ENCODE results near the gene SPNS1.
"Not testable (repeated sequence)": the region's sequence is repeated elsewhere in the genome, so short reads cannot be mapped to it uniquely, and the experiment has no call there.

SPNS1 gene

DNA sequence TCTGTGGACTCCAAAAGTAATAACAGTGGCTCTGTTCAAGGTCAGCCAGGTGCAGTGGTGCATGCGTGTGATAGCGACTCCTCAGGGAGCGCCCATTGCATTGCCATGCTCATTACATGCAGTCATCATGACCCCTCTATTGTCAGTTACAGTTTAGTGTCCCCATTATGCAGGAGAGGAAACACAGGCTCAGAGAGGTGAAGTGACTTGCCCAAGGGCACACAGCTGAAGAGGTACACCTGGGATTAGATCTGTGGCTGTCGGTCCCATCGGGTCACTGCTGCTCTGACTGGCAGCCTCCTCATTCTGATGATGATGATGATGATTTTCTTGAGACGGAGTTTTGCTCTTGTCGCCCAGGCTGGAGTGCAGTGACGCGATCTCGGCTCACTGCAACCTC is 17.9 kb downstream of the SPNS1 start:
- Histone ChIP-seq H3K4me3 (ENCODE audit: low read depth in 1 of 2, low read length in 2 of 2) (no peak overlapping the region), H3K27me3 (ENCODE audit: low read depth, low read length) (no peaks in the 10 kb centered on the region), H3K9me3 (ENCODE audit: control insufficient read depth in 1 of 2, low read length in 2 of 2) (no peaks in the 10 kb centered on the region), H3K4me1 (ENCODE audit: control insufficient read depth in 1 of 2, insufficient read depth in 2 of 2, low read length in 2 of 2) (no peaks in the 10 kb centered on the region), H3K36me3 (ENCODE audit: control insufficient read depth in 1 of 2, insufficient read depth in 2 of 2, low read length in 2 of 2) (peaks cover 0 to 18% of the 10 kb centered on the region in 2 donors), H3K27ac (ENCODE audit: low read length) (no peak overlapping the region)

- Histone ChIP-seq H3K9me3 (ENCODE audit: control insufficient read depth in 1 of 2, low read length in 2 of 2) (no peaks in the 10 kb centered on the region), H3K27ac (ENCODE audit: low read length) (no peak overlapping the region), H3K4me3 (ENCODE audit: low read depth in 1 of 2, low read length in 2 of 2) (no peak overlapping the region), H3K36me3 (ENCODE audit: control insufficient read depth in 1 of 2, insufficient read depth in 2 of 2, low read length in 2 of 2) (no peaks in the 10 kb centered on the region), H3K4me1 (ENCODE audit: control insufficient read depth in 1 of 2, insufficient read depth in 2 of 2, low read length in 2 of 2) (no peaks in the 10 kb centered on the region), H3K27me3 (ENCODE audit: low read depth, low read length) (no peaks in the 10 kb centered on the region)
These were observed 24.3 kb downstream of the SPNS1 start for GRCh38 chr16:28998837-28999236.

DNA sequence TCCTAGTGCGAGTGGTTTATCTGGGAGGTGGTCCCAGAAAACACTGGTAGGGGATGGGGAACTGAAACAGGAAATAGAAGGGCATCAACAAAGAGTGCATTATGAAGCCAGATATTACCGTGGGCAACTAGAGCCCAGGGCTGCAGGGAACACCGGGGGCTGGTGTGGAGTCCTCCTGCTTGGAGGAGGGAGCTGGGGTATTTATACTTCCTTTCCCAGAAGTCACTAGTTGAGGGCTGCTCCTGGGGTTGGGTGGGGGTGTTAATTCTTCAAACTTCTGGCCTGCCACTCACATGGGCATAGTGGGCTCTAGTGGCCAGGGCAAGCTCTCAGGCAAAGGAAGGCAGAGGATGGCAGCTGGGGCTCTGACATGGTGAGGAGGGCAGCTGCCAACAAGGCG is 25.0 kb downstream of the SPNS1 start:
- Histone ChIP-seq H3K9me3 (ENCODE audit: control insufficient read depth in 1 of 2, low read length in 2 of 2) (no peaks in the 10 kb centered on the region), H3K36me3 (ENCODE audit: control insufficient read depth in 1 of 2, insufficient read depth in 2 of 2, low read length in 2 of 2) (no peaks in the 10 kb centered on the region), H3K27me3 (ENCODE audit: low read depth, low read length) (no peaks in the 10 kb centered on the region), H3K4me3 (ENCODE audit: low read depth in 1 of 2, low read length in 2 of 2) (no peak overlapping the region), H3K4me1 (ENCODE audit: control insufficient read depth in 1 of 2, insufficient read depth in 2 of 2, low read length in 2 of 2) (no peaks in the 10 kb centered on the region), H3K27ac (ENCODE audit: low read length) (no peak overlapping the region)

DNA sequence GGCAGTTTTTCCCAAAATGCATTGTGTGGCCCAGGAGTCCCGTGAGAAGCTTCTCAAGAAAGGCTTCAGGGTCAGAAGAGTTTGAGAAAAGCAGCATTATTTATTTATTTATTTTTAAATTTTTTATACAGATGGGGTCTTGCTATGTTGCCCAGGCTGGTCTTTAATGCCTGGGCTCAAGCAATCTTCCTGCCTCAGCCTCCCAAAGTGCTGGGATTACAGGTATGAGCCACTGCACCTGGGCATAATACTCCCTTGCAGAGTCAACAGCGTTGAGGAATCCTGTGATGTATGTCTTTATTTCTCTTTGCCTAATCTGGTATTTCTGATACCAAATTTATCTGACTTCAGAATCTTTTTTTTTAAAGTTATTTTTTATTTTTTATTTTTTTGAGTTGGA is 25.4 kb downstream of the SPNS1 start:
- Histone ChIP-seq H3K36me3 (ENCODE audit: control insufficient read depth in 1 of 2, insufficient read depth in 2 of 2, low read length in 2 of 2) (no peaks in the 10 kb centered on the region), H3K27me3 (ENCODE audit: low read depth, low read length) (no peaks in the 10 kb centered on the region), H3K4me3 (ENCODE audit: low read depth in 1 of 2, low read length in 2 of 2) (no peak overlapping the region), H3K4me1 (ENCODE audit: control insufficient read depth in 1 of 2, insufficient read depth in 2 of 2, low read length in 2 of 2) (no peaks in the 10 kb centered on the region), H3K27ac (ENCODE audit: low read length) (no peak overlapping the region), H3K9me3 (ENCODE audit: control insufficient read depth in 1 of 2, low read length in 2 of 2) (no peaks in the 10 kb centered on the region)

GRCh38 chr16:29004496-29005139 is 30.0 kb downstream of the SPNS1 start:
- H3K36me3 ChIP-seq (ENCODE audit: control insufficient read depth in 1 of 2, insufficient read depth in 2 of 2, low read length in 2 of 2); H3K27me3 ChIP-seq (ENCODE audit: low read depth, low read length); H3K4me1 ChIP-seq (ENCODE audit: control insufficient read depth in 1 of 2, insufficient read depth in 2 of 2, low read length in 2 of 2); H3K9me3 ChIP-seq (ENCODE audit: control insufficient read depth in 1 of 2, low read length in 2 of 2); H3K4me3 ChIP-seq (ENCODE audit: low read depth in 1 of 2, low read length in 2 of 2); H3K27ac ChIP-seq (ENCODE audit: low read length): not testable (repeated sequence)

DNA sequence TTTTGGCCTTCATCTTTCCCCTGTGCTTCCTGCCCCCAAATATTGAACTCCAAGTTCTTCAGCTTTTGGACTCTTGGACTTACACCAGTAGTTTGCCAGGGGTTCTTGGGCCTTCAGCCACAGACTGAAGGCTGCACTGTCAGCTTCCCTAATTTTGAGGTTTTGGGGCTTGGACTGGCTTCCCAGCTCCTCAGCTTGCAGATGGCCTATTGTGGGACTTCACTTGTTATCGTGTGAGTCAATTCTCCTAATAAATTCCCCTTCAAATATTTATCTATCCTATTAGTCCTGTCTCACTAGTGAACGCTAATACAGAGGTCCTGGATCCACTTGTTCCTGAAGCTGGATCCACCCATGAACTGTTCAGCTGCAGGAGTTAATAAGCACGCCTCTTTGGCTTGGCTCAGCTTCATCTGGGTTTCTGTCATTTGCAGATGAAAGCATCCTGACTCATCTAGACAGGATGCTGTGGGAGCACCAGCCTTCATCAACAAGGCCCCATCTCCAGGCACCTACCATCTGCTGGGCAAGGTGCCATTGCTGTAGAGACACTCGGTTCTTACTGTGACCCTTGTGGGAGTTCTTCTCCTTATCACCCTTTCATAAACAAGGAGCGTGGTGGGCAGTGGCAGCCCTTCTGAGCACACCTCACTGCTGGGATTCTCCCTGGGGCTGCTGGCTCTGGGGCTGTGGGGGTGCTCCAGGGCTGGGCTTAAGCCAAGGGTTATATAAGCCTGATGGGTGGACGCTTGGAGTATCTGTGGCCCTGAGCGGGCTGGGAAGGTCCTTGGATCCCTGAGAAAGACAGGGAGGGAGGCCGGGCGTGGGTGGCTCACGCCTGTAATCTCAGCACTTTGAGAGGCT is 33.4 kb downstream of the SPNS1 start:
- Histone ChIP-seq H3K9me3 (ENCODE audit: control insufficient read depth in 1 of 2, low read length in 2 of 2) (no peaks in the 10 kb centered on the region), H3K27ac (ENCODE audit: low read length) (no peak overlapping the region), H3K4me1 (ENCODE audit: control insufficient read depth in 1 of 2, insufficient read depth in 2 of 2, low read length in 2 of 2) (no peaks in the 10 kb centered on the region)

DNA sequence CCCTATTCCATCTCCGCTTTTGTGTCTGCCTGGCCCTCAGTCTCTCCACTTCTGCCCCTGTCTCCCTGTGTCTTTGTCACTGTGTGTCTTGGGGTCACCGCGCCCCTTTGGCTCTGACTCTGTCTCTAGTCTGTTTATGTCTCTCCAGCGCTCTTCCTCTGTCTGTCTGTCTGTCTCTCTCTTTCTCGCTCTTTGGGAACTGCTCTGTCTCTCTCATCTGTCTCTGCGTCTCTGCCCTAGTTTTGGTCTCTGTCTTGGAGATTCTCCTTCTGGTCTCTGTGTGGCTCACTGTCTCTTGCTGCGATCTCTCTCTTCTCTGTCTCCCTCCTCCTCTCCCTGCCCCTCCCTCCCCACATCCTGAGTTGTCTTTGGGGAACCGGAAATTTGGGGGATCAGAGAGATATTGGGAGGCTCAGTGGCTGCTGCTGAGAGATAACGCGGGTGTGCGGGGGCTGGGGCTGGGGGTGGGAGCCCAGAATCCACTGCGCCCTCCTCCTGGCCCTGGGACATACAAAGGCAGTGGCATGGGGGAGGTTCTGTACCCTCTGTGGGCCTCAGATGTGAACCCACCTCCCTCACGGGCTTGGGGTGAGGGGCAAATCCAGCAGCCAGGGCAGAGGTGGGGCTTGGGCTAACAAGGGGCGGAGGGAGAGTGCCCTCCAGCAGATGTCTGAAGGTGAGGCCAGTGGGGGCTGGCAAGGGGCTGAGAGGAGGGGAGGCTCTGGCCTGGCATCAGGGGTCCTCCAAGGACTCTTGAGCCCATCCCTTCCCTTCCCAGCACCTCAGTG is 34.7 kb downstream of the SPNS1 start:
- Histone ChIP-seq H3K4me1 (ENCODE audit: control insufficient read depth in 1 of 2, insufficient read depth in 2 of 2, low read length in 2 of 2) (no peaks in the 10 kb centered on the region), H3K9me3 (ENCODE audit: control insufficient read depth in 1 of 2, low read length in 2 of 2) (no peaks in the 10 kb centered on the region), H3K4me3 (ENCODE audit: low read depth in 1 of 2, low read length in 2 of 2) (no peak overlapping the region), H3K36me3 (ENCODE audit: control insufficient read depth in 1 of 2, insufficient read depth in 2 of 2, low read length in 2 of 2) (no peaks in the 10 kb centered on the region), H3K27me3 (ENCODE audit: low read depth, low read length) (no peaks in the 10 kb centered on the region), H3K27ac (ENCODE audit: low read length) (no peak overlapping the region)

More for the DNA sequence above, 33.4 kb downstream of the SPNS1 start:
- Histone ChIP-seq H3K27me3 (ENCODE audit: low read depth, low read length) (no peaks in the 10 kb centered on the region), H3K4me3 (ENCODE audit: low read depth in 1 of 2, low read length in 2 of 2) (no peak overlapping the region), H3K36me3 (ENCODE audit: control insufficient read depth in 1 of 2, insufficient read depth in 2 of 2, low read length in 2 of 2) (no peaks in the 10 kb centered on the region)

DNA sequence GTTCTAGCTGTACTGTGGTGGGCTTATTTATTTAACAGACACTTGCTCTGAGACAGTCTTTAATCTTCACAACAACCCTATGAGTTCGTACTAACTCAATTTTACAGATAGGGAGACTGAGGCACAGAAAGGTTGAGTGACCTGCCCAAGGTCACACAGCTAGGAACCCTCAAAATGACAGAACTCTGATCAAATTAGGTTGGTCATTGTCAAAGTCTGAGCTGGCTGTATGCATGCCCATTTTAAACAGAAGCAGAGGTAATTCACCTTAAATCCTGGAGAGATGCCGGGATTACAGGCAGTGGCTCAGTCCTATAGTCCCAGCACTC is 35.2 kb downstream of the SPNS1 start:
- Histone ChIP-seq H3K4me1 (ENCODE audit: control insufficient read depth in 1 of 2, insufficient read depth in 2 of 2, low read length in 2 of 2) (no peaks in the 10 kb centered on the region), H3K9me3 (ENCODE audit: control insufficient read depth in 1 of 2, low read length in 2 of 2) (no peaks in the 10 kb centered on the region), H3K27me3 (ENCODE audit: low read depth, low read length) (no peaks in the 10 kb centered on the region), H3K4me3 (ENCODE audit: low read depth in 1 of 2, low read length in 2 of 2) (no peak overlapping the region), H3K27ac (ENCODE audit: low read length) (no peak overlapping the region), H3K36me3 (ENCODE audit: control insufficient read depth in 1 of 2, insufficient read depth in 2 of 2, low read length in 2 of 2) (no peaks in the 10 kb centered on the region)

GRCh38 chr16:29011112-29011511 is 36.5 kb downstream of the SPNS1 start:
- H3K4me3 ChIP-seq (ENCODE audit: low read depth in 1 of 2, low read length in 2 of 2): no peak overlapping the region
- no peaks in the 10 kb centered on the region for H3K27me3 ChIP-seq (ENCODE audit: low read depth, low read length)
- H3K4me1 ChIP-seq (ENCODE audit: control insufficient read depth in 1 of 2, insufficient read depth in 2 of 2, low read length in 2 of 2): no peaks in the 10 kb centered on the region
- no peaks in the 10 kb centered on the region for H3K36me3 ChIP-seq (ENCODE audit: control insufficient read depth in 1 of 2, insufficient read depth in 2 of 2, low read length in 2 of 2)
- H3K27ac ChIP-seq (ENCODE audit: low read length): no peak overlapping the region
- no peaks in the 10 kb centered on the region for H3K9me3 ChIP-seq (ENCODE audit: control insufficient read depth in 1 of 2, low read length in 2 of 2)

DNA sequence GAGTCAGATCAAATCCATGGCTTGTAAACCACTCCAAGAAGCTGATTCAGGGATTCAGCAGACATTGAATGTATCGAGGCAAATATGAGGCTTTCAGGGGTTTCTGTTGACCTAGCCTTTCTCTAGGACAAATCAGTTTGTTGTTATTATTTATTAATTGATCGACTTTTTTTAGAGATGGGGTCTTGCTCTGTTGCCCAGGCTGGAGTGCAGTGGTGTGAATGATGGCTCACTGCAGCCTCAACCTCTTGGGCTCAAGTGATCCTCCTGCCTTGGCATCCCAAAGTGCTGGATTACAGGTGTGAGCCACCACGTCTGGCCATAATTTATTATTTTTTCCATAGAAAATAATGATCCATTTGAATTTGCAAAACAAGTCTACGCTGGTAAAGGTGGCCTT is 37.3 kb downstream of the SPNS1 start:
- Histone ChIP-seq H3K27me3 (ENCODE audit: low read depth, low read length) (no peaks in the 10 kb centered on the region), H3K4me3 (ENCODE audit: low read depth in 1 of 2, low read length in 2 of 2) (no peak overlapping the region), H3K4me1 (ENCODE audit: control insufficient read depth in 1 of 2, insufficient read depth in 2 of 2, low read length in 2 of 2) (no peaks in the 10 kb centered on the region), H3K36me3 (ENCODE audit: control insufficient read depth in 1 of 2, insufficient read depth in 2 of 2, low read length in 2 of 2) (no peaks in the 10 kb centered on the region), H3K27ac (ENCODE audit: low read length) (no peak overlapping the region), H3K9me3 (ENCODE audit: control insufficient read depth in 1 of 2, low read length in 2 of 2) (no peaks in the 10 kb centered on the region)

DNA sequence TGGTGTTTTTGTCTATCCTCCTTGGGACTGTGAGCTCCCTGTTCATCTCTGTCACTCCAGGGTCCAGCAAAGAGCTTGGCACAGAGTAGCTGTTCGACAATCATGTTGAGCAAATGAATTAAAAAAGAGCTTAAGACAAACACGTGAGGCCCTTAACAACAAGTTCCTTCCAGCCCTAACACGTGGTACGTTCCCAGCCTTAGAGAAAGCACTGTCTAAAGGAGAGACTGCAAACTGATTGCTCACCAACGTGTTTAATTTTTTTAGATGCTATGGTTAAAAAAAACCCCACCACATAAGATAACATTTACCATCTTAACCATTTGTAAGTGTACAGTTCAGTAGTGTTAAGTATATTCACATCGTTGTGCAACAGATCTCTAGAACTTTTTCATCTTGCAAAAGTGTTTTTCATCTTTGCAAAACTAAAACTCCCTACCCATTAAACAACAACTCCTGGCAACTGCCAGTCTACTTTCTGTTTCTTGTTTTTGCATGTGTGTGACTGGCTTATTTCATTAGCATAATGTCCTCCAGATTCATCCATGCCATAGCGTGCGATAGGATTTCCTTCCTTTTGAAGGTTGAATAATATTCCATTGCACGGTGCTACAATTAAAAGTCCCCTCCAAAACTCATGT is 38.5 kb downstream of the SPNS1 start:
- no peaks in the 10 kb centered on the region for H3K27me3 ChIP-seq (ENCODE audit: low read depth, low read length)
- H3K4me3 ChIP-seq (ENCODE audit: low read depth in 1 of 2, low read length in 2 of 2): no peak overlapping the region
- no peaks in the 10 kb centered on the region for H3K4me1 ChIP-seq (ENCODE audit: control insufficient read depth in 1 of 2, insufficient read depth in 2 of 2, low read length in 2 of 2)
- H3K27ac ChIP-seq (ENCODE audit: low read length): no peak overlapping the region
- no peaks in the 10 kb centered on the region for H3K9me3 ChIP-seq (ENCODE audit: control insufficient read depth in 1 of 2, low read length in 2 of 2)
- H3K36me3 ChIP-seq (ENCODE audit: control insufficient read depth in 1 of 2, insufficient read depth in 2 of 2, low read length in 2 of 2): no peaks in the 10 kb centered on the region
